HepG2 (cell line): ENCODE results near the gene ACTR6. TPM values are rescaled to one million over a fixed set of nuclear protein-coding genes. Genes with fewer than 3 reads are reported as not detected.

Experiments
- ATAD3A ChIP-seq: sonication (generic); formaldehyde crosslinking; IDR thresholded peaks from 2 replicates; pipeline ENCODE4 v1.4.0; 2020; ENCODE audit warnings: missing genetic modification reagents
- CEBPG ChIP-seq: IDR thresholded peaks from 2 replicates; pipeline ENCODE4 v1.6.1; 2016
- FOXC1 ChIP-seq: sonication (generic); formaldehyde crosslinking; IDR thresholded peaks from 2 replicates; pipeline ENCODE4 v1.8.0; 2022; ENCODE audit warnings: mild to moderate bottlenecking, missing genetic modification reagents, borderline replicate concordance
- HES4 ChIP-seq: sonication (generic); formaldehyde crosslinking; IDR thresholded peaks from 2 replicates; pipeline ENCODE4 v1.9.0; 2021; ENCODE audit warnings: mild to moderate bottlenecking, missing genetic modification reagents, borderline replicate concordance
- HOXA3 ChIP-seq: sonication (generic); formaldehyde crosslinking; IDR thresholded peaks from 2 replicates; pipeline ENCODE4 v1.5.0; 2020; ENCODE audit warnings: missing genetic modification reagents
- KLF6 ChIP-seq: IDR thresholded peaks from 2 replicates; pipeline ENCODE4 v1.8.0; 2016; ENCODE audit warnings: missing biosample characterization, missing genetic modification reagents
- MED8 ChIP-seq: sonication (generic); formaldehyde crosslinking; IDR thresholded peaks from 2 replicates; pipeline ENCODE4 v1.8.1; 2023; ENCODE audit warnings: mild to moderate bottlenecking, missing genetic modification reagents; ENCODE audit not compliant: insufficient replicate concordance
- NONO ChIP-seq, 2 experiments: fragments of 450-650 bp in 1 of 2; sonication (generic) in 1 of 2; formaldehyde crosslinking in 1 of 2; IDR thresholded peaks in 1 of 2; conservative IDR thresholded peaks in 1 of 2; 2 replicates each; pipeline versions ENCODE4 v1.6.1 to v1.8.0; 2017 to 2022; ENCODE audit warnings: mild to moderate bottlenecking in 1 of 2, missing genetic modification reagents in 1 of 2, moderate library complexity in 1 of 2
- RAD21 ChIP-seq: fragments of 450-650 bp; formaldehyde crosslinking; IDR thresholded peaks from 2 replicates; pipeline ENCODE4 v1.5.0; 2020; ENCODE audit warnings: mild to moderate bottlenecking
- ZFX ChIP-seq: sonication (generic); formaldehyde crosslinking; IDR thresholded peaks from 2 replicates; pipeline ENCODE4 v1.4.0; 2020; ENCODE audit warnings: mild to moderate bottlenecking, low read depth, missing genetic modification reagents, moderate library complexity
- ZNF274 ChIP-seq: sonication (generic); formaldehyde crosslinking; IDR thresholded peaks from 2 replicates; pipeline ENCODE4 v1.5.1; 2020; ENCODE audit warnings: mild to moderate bottlenecking, missing genetic modification reagents
- ZNF367 ChIP-seq: sonication (generic); formaldehyde crosslinking; IDR thresholded peaks from 2 replicates; pipeline ENCODE4 v1.4.0; 2020; ENCODE audit warnings: missing genetic modification reagents, borderline replicate concordance
- ZNF431 ChIP-seq: sonication (generic); formaldehyde crosslinking; IDR thresholded peaks from 2 replicates; pipeline ENCODE4 v1.9.0; 2022; ENCODE audit warnings: missing genetic modification reagents, low read depth, mild to moderate bottlenecking, borderline replicate concordance
- ZNF451 ChIP-seq: sonication (generic); formaldehyde crosslinking; IDR thresholded peaks from 2 replicates; pipeline ENCODE4 v1.5.0; 2020; ENCODE audit warnings: mild to moderate bottlenecking, missing genetic modification reagents
- ZSCAN22 ChIP-seq: sonication (generic); formaldehyde crosslinking; IDR thresholded peaks from 2 replicates; pipeline ENCODE4 v1.4.0; 2020; ENCODE audit warnings: mild to moderate bottlenecking, missing genetic modification reagents
- polyA plus RNA-seq, 8 experiments: library from polyadenylated mRNA; depleted of rRNA in 3 of 8; stranded (reverse) in 7 of 8; unstranded in 1 of 8; fragments of >200 nt; fragmentation: Illumina TruSeq in 4 of 8; extraction: Trizol in 4 of 8; gene quantifications; 2 replicates each; pipeline versions ENCODE4 v1.2.1 to v1.2.3, GENCODE V29; 2011 to 2016; ENCODE audit warnings: low read depth in 4 of 8, missing spikeins in 1 of 8, mixed read lengths in 1 of 8; ENCODE audit not compliant: insufficient read depth in 1 of 8
- total RNA-seq, 5 experiments: library from RNA; depleted of rRNA; stranded (reverse); fragments of >200 nt; fragmentation: Illumina TruSeq; extraction: Trizol; gene quantifications; 2 replicates each; pipeline ENCODE4 v1.2.3, GENCODE V29; 2016; ENCODE audit warnings: low read depth in 1 of 5
- TF ChIP-seq, protein P1 (sequence below): sonication (generic); formaldehyde crosslinking; IDR thresholded peaks from 2 replicates; pipeline ENCODE4 v1.4.0; 2020; ENCODE audit warnings: missing genetic modification reagents
- TF ChIP-seq, protein P2 (sequence below): IDR thresholded peaks from 2 replicates; pipeline ENCODE4 v1.6.1; 2016; ENCODE audit warnings: low read depth, control low read depth
- TF ChIP-seq, protein P3 (sequence below): sonication (generic); formaldehyde crosslinking; IDR thresholded peaks from 2 replicates; pipeline ENCODE4 v1.8.0; 2023; ENCODE audit warnings: mild to moderate bottlenecking, missing genetic modification reagents
- TF ChIP-seq, protein P4 (sequence below): sonication (generic); formaldehyde crosslinking; IDR thresholded peaks from 2 replicates; pipeline ENCODE4 v1.8.0; 2022; ENCODE audit warnings: mild to moderate bottlenecking, missing genetic modification reagents, moderate library complexity
- TF ChIP-seq, protein P5 (sequence below): sonication (generic); formaldehyde crosslinking; IDR thresholded peaks from 2 replicates; pipeline ENCODE4 v1.4.0; 2020; ENCODE audit warnings: mild to moderate bottlenecking, missing genetic modification reagents

Gene ACTR6
- total and polyA plus RNA-seq, 2 of the 13 experiments (the other 11 are each of a cell fraction or from before 2014, with no cell fraction given) = 12.9 to 22.4 TPM

DNA sequence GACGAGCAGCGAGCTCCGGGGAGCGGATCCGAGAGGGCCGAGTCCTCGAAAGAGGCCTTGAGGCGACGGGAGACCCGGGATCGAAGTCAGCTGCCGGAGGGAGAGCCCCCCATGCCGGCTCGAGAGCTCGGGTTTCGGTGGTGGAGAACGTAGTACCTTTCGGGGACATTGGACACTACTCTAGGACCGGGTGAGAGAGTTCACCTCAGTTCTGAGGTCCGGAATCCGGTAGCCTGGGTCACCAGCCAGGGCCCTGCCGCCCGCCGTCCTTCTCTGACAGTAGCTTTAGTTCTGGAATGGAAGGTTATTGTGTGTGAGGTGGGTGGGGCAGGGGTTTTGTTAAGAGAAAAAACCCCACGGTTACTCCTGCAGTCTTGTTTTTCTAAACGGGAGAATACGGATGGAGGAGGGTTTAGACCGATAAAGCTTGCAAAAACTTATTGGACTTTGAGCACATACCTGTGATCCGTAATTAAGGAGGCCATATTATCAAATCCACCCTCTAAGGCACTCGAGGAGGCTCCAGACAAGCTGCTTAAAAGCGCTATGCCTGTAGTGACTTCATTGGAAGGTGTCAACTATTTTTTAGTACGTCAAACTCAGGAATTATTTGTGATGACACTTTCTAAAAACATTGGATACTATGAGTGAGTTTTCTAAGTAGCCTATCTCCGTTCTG, 67.1 kb downstream of the ACTR6 start (continued):
- TF ChIP-seq, protein P1, sequence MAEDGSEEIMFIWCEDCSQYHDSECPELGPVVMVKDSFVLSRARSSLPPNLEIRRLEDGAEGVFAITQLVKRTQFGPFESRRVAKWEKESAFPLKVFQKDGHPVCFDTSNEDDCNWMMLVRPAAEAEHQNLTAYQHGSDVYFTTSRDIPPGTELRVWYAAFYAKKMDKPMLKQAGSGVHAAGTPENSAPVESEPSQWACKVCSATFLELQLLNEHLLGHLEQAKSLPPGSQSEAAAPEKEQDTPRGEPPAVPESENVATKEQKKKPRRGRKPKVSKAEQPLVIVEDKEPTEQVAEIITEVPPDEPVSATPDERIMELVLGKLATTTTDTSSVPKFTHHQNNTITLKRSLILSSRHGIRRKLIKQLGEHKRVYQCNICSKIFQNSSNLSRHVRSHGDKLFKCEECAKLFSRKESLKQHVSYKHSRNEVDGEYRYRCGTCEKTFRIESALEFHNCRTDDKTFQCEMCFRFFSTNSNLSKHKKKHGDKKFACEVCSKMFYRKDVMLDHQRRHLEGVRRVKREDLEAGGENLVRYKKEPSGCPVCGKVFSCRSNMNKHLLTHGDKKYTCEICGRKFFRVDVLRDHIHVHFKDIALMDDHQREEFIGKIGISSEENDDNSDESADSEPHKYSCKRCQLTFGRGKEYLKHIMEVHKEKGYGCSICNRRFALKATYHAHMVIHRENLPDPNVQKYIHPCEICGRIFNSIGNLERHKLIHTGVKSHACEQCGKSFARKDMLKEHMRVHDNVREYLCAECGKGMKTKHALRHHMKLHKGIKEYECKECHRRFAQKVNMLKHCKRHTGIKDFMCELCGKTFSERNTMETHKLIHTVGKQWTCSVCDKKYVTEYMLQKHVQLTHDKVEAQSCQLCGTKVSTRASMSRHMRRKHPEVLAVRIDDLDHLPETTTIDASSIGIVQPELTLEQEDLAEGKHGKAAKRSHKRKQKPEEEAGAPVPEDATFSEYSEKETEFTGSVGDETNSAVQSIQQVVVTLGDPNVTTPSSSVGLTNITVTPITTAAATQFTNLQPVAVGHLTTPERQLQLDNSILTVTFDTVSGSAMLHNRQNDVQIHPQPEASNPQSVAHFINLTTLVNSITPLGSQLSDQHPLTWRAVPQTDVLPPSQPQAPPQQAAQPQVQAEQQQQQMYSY (CRISPR knock-in tag) = peak; percentile 50; the same call in 1 of the 2 replicates
- TF ChIP-seq, protein P2, sequence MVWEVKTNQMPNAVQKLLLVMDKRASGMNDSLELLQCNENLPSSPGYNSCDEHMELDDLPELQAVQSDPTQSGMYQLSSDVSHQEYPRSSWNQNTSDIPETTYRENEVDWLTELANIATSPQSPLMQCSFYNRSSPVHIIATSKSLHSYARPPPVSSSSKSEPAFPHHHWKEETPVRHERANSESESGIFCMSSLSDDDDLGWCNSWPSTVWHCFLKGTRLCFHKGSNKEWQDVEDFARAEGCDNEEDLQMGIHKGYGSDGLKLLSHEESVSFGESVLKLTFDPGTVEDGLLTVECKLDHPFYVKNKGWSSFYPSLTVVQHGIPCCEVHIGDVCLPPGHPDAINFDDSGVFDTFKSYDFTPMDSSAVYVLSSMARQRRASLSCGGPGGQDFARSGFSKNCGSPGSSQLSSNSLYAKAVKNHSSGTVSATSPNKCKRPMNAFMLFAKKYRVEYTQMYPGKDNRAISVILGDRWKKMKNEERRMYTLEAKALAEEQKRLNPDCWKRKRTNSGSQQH (CRISPR knock-in tag) = no peak
- TF ChIP-seq HOXA3 (no peak), ZNF451 (CRISPR knock-in tag) (no peak), FOXC1 (no peak), CEBPG (CRISPR knock-in tag) (no peak), HES4 (CRISPR knock-in tag) (no peak), ATAD3A (no peak), ZSCAN22 (CRISPR knock-in tag) (no peak), KLF6 (CRISPR knock-in tag) (no peak), ZFX (CRISPR knock-in tag) (peak; percentile 60), MED8 (no peak), ZNF367 (CRISPR knock-in tag) (peak; percentile 15; the same call in 1 of the 2 replicates), ZNF431 (CRISPR knock-in tag) (0 out of 2 replicates have a peak, but pooled peaks have one; percentile 5), NONO (IDR thresholded peaks at IDR 0.05) (no peak), NONO (CRISPR knock-in tag; conservative IDR thresholded peaks at IDR 0.05) (no peak), ZNF274 (CRISPR knock-in tag) (peak; percentile 43; the same call in 1 of the 2 replicates), RAD21 (CRISPR knock-in tag) (0 out of 2 replicates have a peak, but pooled peaks have one; percentile 1)
- TF ChIP-seq, protein P3, sequence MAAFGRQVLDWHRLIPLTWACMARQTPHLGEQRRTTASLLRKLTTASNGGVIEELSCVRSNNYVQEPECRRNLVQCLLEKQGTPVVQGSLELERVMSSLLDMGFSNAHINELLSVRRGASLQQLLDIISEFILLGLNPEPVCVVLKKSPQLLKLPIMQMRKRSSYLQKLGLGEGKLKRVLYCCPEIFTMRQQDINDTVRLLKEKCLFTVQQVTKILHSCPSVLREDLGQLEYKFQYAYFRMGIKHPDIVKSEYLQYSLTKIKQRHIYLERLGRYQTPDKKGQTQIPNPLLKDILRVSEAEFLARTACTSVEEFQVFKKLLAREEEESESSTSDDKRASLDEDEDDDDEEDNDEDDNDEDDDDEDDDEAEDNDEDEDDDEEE = no peak
- TF ChIP-seq, protein P4, sequence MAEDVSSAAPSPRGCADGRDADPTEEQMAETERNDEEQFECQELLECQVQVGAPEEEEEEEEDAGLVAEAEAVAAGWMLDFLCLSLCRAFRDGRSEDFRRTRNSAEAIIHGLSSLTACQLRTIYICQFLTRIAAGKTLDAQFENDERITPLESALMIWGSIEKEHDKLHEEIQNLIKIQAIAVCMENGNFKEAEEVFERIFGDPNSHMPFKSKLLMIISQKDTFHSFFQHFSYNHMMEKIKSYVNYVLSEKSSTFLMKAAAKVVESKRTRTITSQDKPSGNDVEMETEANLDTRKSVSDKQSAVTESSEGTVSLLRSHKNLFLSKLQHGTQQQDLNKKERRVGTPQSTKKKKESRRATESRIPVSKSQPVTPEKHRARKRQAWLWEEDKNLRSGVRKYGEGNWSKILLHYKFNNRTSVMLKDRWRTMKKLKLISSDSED (CRISPR knock-in tag) = no peak
- TF ChIP-seq, protein P5, sequence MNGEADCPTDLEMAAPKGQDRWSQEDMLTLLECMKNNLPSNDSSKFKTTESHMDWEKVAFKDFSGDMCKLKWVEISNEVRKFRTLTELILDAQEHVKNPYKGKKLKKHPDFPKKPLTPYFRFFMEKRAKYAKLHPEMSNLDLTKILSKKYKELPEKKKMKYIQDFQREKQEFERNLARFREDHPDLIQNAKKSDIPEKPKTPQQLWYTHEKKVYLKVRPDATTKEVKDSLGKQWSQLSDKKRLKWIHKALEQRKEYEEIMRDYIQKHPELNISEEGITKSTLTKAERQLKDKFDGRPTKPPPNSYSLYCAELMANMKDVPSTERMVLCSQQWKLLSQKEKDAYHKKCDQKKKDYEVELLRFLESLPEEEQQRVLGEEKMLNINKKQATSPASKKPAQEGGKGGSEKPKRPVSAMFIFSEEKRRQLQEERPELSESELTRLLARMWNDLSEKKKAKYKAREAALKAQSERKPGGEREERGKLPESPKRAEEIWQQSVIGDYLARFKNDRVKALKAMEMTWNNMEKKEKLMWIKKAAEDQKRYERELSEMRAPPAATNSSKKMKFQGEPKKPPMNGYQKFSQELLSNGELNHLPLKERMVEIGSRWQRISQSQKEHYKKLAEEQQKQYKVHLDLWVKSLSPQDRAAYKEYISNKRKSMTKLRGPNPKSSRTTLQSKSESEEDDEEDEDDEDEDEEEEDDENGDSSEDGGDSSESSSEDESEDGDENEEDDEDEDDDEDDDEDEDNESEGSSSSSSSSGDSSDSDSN (CRISPR knock-in tag) = 0 out of 2 replicates have a peak, but pooled peaks have one; percentile 43
